MM.1S (cell line): ENCODE data around the gene TRMT44.

Experiments used
- DNase-seq: peaks from one replicate; pipeline ENCODE4 v3.0.0-alpha.2; 2015
- H2AFZ ChIP-seq: fragments of 300-600 bp; sonication (generic); 2 replicates; pipeline ENCODE4 v1.6.0; 2016; ENCODE audit warnings: antibody characterized with exemption, low read length
- H3F3A ChIP-seq: fragments of 300-600 bp; sonication (generic); 2 replicates; pipeline ENCODE4 v1.6.1; 2016; ENCODE audit warnings: mild to moderate bottlenecking, antibody characterized with exemption, low read length, moderate library complexity, mixed read lengths; ENCODE audit not compliant: insufficient read depth
- H3K27ac ChIP-seq: fragments of 300-600 bp; sonication (generic); 2 replicates; pipeline ENCODE4 v1.5.1; 2016; ENCODE audit warnings: mild to moderate bottlenecking, low read length
- H3K27me3 ChIP-seq: fragments of 300-600 bp; sonication (generic); replicated peaks from 2 replicates; pipeline ENCODE4 v1.6.0; 2016; ENCODE audit warnings: low read length; ENCODE audit not compliant: insufficient read depth
- H3K36me3 ChIP-seq: fragments of 300-600 bp; sonication (generic); replicated peaks from 2 replicates; pipeline ENCODE4 v1.6.1; 2016; ENCODE audit warnings: mild to moderate bottlenecking, low read length, mixed read lengths; ENCODE audit not compliant: insufficient read depth
- H3K4me1 ChIP-seq: fragments of 300-600 bp; sonication (generic); 2 replicates; pipeline ENCODE4 v1.6.1; 2016; ENCODE audit warnings: low read length, mixed read lengths
- H3K4me2 ChIP-seq: fragments of 300-600 bp; sonication (generic); 2 replicates; pipeline ENCODE4 v1.6.0; 2016; ENCODE audit warnings: low read depth, low read length
- H3K4me3 ChIP-seq: fragments of 300-600 bp; sonication (generic); 2 replicates; pipeline ENCODE4 v1.5.1; 2016; ENCODE audit warnings: low read length, mixed read lengths
- H3K79me2 ChIP-seq: fragments of 300-600 bp; sonication (generic); 2 replicates; pipeline ENCODE4 v1.6.1; 2016; ENCODE audit warnings: mixed run types, low read length, mixed read lengths
- H3K9ac ChIP-seq: fragments of 300-600 bp; sonication (generic); 2 replicates; pipeline ENCODE4 v1.6.1; 2016; ENCODE audit warnings: low read length, mixed read lengths
- H3K9me2 ChIP-seq: fragments of 300-600 bp; sonication (generic); replicated peaks from 2 replicates; pipeline ENCODE4 v1.6.1; 2016; ENCODE audit warnings: mild to moderate bottlenecking, low read length, mixed read lengths; ENCODE audit not compliant: insufficient read depth
- H3K9me3 ChIP-seq: fragments of 300-600 bp; sonication (generic); replicated peaks from 2 replicates; pipeline ENCODE4 v1.6.1; 2016; ENCODE audit warnings: mild to moderate bottlenecking, low read length, mixed read lengths; ENCODE audit not compliant: insufficient read depth
- H4K20me1 ChIP-seq: fragments of 300-600 bp; sonication (generic); 2 replicates; pipeline ENCODE4 v1.6.1; 2016; ENCODE audit warnings: mild to moderate bottlenecking, low read length, moderate library complexity, mixed read lengths; ENCODE audit not compliant: insufficient read depth
- CTCF ChIP-seq: fragments of 300-600 bp; sonication (generic); IDR thresholded peaks from 2 replicates; pipeline ENCODE4 v1.5.1; 2016; ENCODE audit warnings: antibody characterized with exemption, low read length, mixed read lengths
- EZH2 ChIP-seq: fragments of 300-600 bp; sonication (generic); optimal IDR thresholded peaks from 2 replicates; pipeline ENCODE3; 2017; ENCODE audit warnings: low read depth, mild to moderate bottlenecking, antibody characterized with exemption, low read length, mixed read lengths
- EZH2phosphoT487 ChIP-seq: fragments of 300-600 bp; sonication (generic); IDR thresholded peaks from 2 replicates; pipeline ENCODE4 v1.6.1; 2018; ENCODE audit warnings: antibody characterized with exemption, low read length

Gene TRMT44

GRCh38 chr4:8477095-8477635 is 36.6 kb downstream of the TRMT44 start:
- Histone ChIP-seq H3K9me3 (no peaks in the 10 kb centered on the region), H3K27me3 (no peaks in the 10 kb centered on the region), H3K27ac (no peak overlapping the region), H3K4me2 (no peak overlapping the region), H3K4me3 (no peak overlapping the region), H3K9ac (no peak overlapping the region), H2AFZ (no peak overlapping the region), H3K9me2 (no peaks in the 10 kb centered on the region), H3K36me3 (no peaks in the 10 kb centered on the region), H3K4me1 (no peaks in the 10 kb centered on the region), H3F3A (no peaks in the 10 kb centered on the region), H3K79me2 (no peaks in the 10 kb centered on the region), H4K20me1 (no peaks in the 10 kb centered on the region)
- DNase-seq = no peak
- no peak for TF ChIP-seq EZH2phosphoT487
- TF ChIP-seq EZH2 = no peak
- no peak for TF ChIP-seq CTCF

DNA sequence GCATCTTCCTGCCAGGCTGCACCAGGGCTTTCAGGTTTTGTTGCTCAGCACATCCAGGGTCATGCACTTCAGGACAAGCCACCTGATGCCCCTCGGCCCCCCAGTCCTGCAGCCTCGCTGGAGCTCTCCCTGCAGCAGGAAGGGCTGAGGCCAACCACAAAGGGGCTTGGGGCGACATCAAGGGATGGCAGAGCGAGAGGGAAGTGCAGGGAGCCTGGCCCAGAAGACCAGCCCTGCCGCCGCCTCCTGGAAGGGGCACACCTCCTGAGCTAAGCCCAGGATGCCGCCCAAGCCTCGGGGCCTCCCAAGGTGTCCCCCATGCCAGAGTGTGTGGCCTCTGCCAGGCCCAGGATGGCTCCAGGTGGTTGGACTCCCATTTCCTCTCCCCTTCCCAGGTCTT is 37.1 kb downstream of the TRMT44 start:
- no peak for DNase-seq
- no peaks in the 10 kb centered on the region for H3K4me1 ChIP-seq
- H3K27ac ChIP-seq = no peak overlapping the region
- no peak overlapping the region for H3K4me2 ChIP-seq
- H3K36me3 ChIP-seq = no peaks in the 10 kb centered on the region
- no peaks in the 10 kb centered on the region for H3K27me3 ChIP-seq
- no peaks in the 10 kb centered on the region for H3F3A ChIP-seq
- no peak overlapping the region for H3K9ac ChIP-seq
- no peaks in the 10 kb centered on the region for H4K20me1 ChIP-seq
- TF ChIP-seq EZH2 = no peak
- no peak for TF ChIP-seq CTCF
- no peak for TF ChIP-seq EZH2phosphoT487
- H3K9me2 ChIP-seq = no peaks in the 10 kb centered on the region
- no peaks in the 10 kb centered on the region for H3K9me3 ChIP-seq
- no peak overlapping the region for H2AFZ ChIP-seq
- H3K4me3 ChIP-seq = no peak overlapping the region
- no peaks in the 10 kb centered on the region for H3K79me2 ChIP-seq

GRCh38 chr4:8478371-8478770 is 37.8 kb downstream of the TRMT44 start:
- Histone ChIP-seq H3K27me3 (no peaks in the 10 kb centered on the region), H4K20me1 (no peaks in the 10 kb centered on the region), H3K27ac (no peak overlapping the region), H3K36me3 (no peaks in the 10 kb centered on the region), H3K4me1 (no peaks in the 10 kb centered on the region), H3K4me2 (no peak overlapping the region), H3K9me2 (no peaks in the 10 kb centered on the region), H2AFZ (no peak overlapping the region), H3K9ac (no peak overlapping the region), H3F3A (no peaks in the 10 kb centered on the region), H3K9me3 (no peaks in the 10 kb centered on the region), H3K79me2 (no peaks in the 10 kb centered on the region), H3K4me3 (no peak overlapping the region)
- no peak for DNase-seq
- TF ChIP-seq EZH2phosphoT487 = no peak
- no peak for TF ChIP-seq EZH2
- no peak for TF ChIP-seq CTCF
